ENCODE results near the gene EMILIN3.

The EMILIN3 gene

DNA sequence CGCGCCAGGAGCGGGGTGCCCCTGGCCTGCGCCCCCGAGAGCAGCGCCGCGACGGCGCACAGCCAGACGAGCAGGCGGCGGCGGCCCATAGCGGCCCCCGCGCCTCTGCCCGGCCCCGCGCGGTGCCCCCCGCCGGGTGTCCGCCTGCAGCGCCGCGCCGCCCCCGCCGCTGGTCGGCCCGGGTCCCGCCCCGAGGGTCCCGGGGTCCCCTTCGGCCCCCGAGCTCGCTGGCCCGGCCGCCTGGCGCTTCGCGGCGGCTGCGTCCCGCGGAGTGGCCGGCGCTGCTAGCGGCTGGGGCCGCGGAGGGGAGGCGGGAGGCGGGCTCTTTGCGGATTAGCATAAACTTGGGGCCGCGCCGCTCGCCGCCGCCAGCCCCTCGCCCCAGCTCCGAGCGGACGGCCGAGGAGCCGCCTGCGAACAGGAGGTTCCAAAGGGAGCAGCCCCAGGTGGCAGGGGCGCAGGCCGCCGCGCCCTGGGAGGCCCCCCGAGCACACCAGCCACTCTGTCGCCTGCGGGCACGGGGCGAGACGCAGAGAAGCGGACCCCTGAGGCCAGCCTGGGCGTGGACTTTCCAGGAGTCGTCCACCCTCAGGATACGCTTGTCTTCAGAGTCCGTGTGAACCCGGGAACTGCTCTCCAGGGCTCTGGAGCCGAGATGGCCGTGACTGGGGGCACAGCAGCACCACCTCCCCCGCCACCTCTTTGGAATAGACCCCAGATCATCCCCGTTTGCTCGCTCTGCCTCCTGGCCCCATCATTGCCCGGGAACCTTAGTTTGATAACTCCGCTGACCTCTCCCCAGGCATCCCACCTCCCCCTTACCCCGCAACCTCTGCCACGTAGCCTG lies at the start of gene EMILIN3:
EMILIN3 (minus strand) TSS at position 273 of the 847 bp plus-strand sequence; CDS start at position 89, 184 bp downstream.
- DNase-seq = no peak

DNA sequence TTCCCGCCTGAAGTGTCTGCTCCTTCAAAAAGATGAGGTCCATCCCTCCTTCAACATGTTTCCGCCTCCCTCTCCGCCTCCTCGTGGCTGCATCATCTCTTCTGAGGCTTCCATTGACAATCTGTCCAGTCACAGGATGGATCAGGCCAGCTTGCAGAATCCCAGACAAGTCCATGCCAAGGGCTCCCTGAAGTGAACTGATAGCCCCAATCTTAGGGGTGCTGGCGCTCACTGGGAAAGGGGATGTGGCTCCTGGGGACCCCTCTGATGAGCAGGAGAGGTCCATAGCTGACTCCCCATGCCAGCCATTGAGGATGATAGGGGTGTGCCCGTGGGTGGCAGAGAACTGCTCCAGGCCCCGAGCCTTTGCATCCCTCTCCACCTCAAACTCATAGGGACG lies 48.6 kb upstream of the EMILIN3 start:
- DNase-seq = no peak

DNA sequence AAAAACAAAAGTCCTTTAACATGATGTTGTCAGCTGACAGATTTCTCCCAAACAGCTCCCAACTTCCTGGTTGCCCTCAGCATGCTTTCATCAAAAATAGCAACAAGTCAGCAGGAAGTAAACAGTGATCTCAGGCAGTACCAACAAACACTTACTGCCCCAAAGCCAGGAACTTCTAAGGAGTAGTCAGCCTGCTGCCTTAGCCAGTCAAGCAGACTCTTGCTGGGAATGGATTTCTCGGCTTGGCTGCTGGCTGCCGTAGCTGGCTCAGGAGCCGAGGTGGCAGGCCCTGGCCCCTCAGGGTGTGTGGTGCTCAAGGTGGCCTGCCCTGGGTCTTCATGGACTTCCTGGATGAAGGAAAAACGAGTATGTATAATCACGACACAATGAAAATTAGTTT lies 46.6 kb upstream of the EMILIN3 start:
- DNase-seq = no peak

DNA sequence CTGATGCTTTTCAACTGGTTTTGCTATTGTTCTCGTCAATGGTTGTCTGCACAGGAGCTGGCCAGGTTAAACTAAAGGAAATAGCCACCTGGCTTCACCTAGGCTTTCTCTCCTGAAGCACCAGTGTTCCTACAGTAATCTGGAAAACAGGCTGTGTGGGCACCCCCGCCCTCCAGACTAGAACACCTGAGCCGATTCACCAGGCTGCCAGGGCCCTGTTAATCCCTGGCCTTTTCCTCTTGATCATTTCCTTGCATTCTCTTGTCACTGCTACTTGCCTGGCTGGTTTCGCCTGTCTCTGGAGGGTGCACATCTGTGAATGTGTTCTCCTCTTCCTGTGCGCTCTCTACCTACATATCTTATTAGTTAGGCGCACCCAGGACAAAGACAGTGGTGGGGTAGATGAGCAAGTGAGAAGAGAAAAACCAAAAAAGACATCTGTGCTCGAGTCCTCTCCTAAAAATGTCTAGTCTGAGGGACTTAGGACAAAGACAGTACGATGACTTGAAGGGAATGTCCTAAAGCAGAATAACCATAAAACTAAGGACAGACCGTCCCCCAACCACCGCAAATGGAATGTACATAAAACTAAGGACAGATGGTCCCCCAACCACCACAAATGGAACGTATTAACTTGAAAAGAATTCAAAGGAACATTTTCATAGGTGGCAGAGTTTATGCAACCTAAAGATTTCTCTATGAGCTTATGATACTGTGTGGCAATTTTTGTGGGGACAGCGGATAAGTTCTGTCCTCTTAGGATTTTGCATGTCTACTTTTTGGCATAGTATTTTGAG lies 45.9 kb upstream of the EMILIN3 start:
- no peak for DNase-seq

DNA sequence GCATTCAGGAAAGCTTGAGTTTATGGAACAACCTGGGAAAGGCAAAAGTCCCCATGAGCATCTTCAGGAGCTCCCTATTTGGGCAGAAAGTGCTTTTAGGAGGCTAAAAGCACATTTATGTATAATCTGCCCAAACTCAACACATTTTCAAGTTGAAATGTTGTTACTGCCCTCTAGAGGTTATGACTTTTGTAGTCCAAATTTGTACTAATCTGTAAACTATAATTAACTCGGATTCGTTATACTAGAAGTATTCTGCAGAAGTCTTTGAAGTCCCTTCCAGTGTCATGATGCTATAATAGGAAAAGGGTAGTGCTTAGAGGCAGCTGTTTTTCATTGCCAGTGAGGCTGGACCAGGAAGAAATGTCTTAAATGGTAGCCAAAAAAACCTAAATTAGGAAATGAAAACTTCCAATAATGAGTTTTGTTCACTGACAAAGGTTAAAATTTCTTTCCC lies 44.8 kb upstream of the EMILIN3 start:
- DNase-seq = no peak

DNA sequence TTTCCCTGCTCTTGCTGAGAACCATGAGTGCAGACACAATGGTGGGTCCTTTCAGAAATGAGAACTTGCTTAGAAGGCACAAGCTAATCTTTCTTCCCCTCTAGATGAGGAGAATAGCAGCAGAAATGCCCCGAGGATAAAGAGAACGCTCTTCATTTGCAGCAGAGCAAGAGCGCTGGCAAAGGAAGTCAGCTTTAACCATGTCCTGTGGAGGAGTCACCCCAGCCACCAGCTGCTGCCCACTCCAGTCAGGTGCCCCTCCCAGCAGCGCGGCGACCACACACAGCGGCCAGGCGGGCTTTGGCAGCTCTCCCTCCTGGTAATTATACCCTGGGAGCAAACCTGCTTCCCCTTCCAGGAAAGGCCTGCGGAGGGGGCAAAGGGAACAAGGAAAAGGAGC lies 42.4 kb upstream of the EMILIN3 start:
- DNase-seq = no peak

- DNase-seq = no peak
Observed at GRCh38 chr20:41408156-41408794, 41.7 kb upstream of the EMILIN3 start.

DNA sequence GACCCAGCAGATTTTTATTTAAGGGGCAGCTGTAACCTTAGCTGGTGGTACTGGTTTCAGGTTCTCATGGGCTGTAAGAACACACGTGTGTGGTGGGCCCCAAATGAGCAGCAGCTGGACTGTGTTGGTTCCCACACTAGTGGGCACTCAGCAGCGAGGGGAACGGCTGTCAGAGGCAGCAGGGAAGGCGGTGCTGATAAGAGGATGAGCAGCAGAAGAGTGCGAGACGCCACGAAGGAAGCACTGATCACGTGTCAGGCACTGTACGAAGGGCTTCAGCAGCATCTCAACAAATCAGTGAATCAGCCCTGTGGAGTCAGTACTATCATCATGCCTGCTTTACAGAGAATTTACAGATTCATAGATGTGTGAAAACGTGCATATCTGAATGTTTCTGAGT lies 41.0 kb upstream of the EMILIN3 start:
- no peak for DNase-seq

GRCh38 chr20:41406896-41407444 lies 40.4 kb upstream of the EMILIN3 start:
- DNase-seq = no peak

DNA sequence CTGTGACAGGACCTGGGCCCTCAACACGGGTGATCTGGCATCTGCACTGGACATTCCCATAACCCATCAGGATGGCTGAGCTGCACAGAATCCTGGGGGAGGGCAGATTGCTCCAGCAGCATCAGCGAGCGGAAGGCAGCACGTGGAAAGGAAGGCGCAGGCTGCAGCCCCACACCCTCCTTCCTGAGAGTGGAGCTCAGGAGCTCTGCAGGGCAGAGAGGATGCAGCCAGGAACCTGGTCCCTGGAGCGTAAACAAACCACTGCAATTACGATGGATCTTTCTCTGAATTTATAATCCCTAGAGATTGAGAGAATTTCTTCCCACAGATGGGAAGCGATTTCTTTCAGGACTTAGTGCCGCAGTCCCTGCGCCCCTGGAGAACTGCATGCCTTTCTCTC lies 39.7 kb upstream of the EMILIN3 start:
- no peak for DNase-seq

GRCh38 chr20:41405436-41405835 lies 38.8 kb upstream of the EMILIN3 start:
- DNase-seq = no peak

- no peak for DNase-seq
Observed at GRCh38 chr20:41403604-41404003, 37.0 kb upstream of the EMILIN3 start.

- DNase-seq = no peak
Observed at GRCh38 chr20:41398408-41398807, 31.8 kb upstream of the EMILIN3 start.

DNA sequence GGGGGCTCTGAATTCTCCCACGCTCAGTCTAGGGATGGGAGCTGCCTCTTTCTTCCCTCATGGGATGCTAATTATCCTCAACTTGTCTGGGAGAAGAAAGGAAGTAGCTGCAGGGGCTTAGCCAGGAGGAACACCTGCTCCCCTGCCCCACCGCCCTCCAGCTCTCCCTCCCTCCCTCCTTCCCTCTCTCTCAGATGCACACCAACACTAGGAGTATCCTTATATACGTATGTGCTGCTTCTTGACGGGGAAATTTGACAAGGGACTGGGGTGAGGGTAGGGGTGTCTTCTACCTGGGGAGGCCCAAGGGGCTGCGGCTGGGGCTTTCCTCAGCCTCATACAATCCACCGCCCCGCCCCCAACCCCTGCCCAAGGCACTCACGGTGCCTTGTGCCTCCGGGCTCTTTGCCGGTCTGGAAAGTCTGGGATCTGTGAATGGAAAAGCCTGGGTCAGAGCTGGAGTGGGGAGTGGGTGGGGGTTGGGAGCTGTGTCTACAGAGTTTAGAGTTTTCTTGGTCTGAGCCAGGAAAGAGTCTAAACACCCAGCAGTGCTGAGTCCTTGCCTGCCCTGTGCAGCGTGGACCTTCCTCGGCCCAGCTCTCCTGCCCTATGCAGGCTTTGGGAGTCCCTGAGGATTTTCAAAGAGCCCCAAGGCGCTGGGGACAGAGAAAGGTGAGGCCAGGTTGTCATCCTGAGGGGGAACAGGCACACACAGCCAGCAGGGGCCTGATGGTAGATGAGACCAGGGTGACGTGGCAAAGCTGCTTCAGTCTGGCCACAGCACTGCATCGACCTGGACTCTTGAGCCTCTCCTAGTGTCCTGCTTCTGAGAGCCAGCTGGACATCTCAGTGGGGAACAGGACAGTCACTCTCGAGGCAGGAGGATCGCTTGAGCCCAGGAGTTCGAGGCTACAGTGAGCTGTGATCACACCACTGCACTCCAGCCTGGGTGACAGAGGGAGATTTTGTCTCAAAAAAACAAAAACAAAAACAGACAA lies 29.3 kb upstream of the EMILIN3 start:
- no peak for DNase-seq

GRCh38 chr20:41394931-41395666 lies 28.5 kb upstream of the EMILIN3 start:
- no peak for DNase-seq

DNA sequence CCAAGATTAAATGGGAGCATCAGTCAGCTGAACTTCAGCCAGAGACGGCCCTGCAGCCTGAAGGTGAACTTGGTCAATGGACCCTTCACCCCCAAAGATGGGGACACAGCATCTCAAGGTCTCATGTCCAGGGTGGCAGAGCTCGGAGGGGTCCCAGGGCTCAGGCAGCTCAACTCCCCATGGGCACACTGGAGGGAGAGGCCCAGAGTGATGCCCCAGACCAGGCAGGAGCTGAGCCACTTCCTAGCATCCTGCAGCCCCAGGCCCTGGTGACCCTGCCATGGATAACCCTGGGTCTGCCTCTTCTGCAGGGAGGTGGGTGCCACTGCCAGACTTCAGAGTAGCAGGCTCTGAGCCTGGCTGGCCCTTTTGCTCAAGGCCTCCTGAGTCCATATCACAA lies 27.5 kb upstream of the EMILIN3 start:
- DNase-seq = no peak

GRCh38 chr20:41393705-41394066 lies 27.1 kb upstream of the EMILIN3 start:
- DNase-seq = no peak

- DNase-seq = no peak
Observed at GRCh38 chr20:41392871-41393704, 26.5 kb upstream of the EMILIN3 start.

GRCh38 chr20:41392295-41392694 lies 25.7 kb upstream of the EMILIN3 start:
- no peak for DNase-seq

DNA sequence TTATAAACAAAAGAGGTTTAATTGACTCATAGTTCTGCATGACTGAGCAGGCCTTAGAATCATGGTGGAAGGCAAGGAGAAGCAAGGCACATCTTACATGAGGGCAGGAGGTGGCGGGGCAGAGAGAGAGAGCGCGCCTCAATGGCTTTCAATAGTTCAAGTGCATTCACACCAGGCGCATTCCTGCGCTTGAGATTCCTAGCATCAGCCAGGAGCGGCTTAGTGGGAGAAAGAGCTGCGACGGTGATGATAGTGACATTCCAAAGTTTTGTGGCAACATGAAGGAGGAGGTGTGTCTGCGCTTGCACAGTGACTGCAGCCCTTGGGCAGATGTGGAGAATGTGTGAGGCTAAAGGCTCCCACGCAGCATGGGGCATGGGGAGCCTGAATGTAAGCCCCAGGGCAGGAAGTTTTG lies 25.0 kb upstream of the EMILIN3 start:
- DNase-seq = no peak

Data from cortex of kidney (tissue), 1 donor.